PC-3 (cell line): ENCODE data around the gene MAP3K7CL. TPM values are rescaled to one million over a fixed set of nuclear protein-coding genes. Genes with fewer than 3 reads are reported as not detected.

ENCODE experiments used
- ATAC-seq: fragments of 200-7000 bp; cut with Tn5 transposase; 2 replicates; pipeline ENCODE4 v1.9.1; 2020; ENCODE audit warnings: mild to moderate bottlenecking, moderate library complexity
- BruUV-seq: library from RNA; stranded (reverse); fragments of 400-500 nt; replicated peaks from 2 replicates; lab custom pipeline; 2021; lab: Mats Ljungman, UMichigan
- CTCF ChIA-PET: fragments of 300-600 bp; sonication (Branson Sonifier 250); formaldehyde crosslinking; loops from one replicate; lab custom pipeline; 2022; ENCODE audit warnings: antibody characterized with exemption; lab: Charles Lee
- POLR2A ChIA-PET: fragments of 300-600 bp; sonication (Branson Sonifier 250); formaldehyde crosslinking; loops from one replicate; lab custom pipeline; 2022; ENCODE audit warnings: antibody characterized with exemption; ENCODE audit not compliant: unreplicated experiment; lab: Charles Lee
- DNase-seq: peaks from one replicate; pipeline ENCODE4 v3.0.0-alpha.2; 2015
- H2AFZ ChIP-seq: fragments of 300-600 bp; sonication (generic); 2 replicates; pipeline ENCODE4 v1.6.0; 2016; ENCODE audit warnings: antibody characterized with exemption, low read length
- H3F3A ChIP-seq: fragments of 300-600 bp; sonication (generic); one replicate; pipeline ENCODE4 v1.6.0; 2017; ENCODE audit warnings: antibody characterized with exemption, low read length, control low read depth, mild to moderate bottlenecking; ENCODE audit not compliant: unreplicated experiment
- H3K27ac ChIP-seq: fragments of 300-600 bp; sonication (generic); 2 replicates; pipeline ENCODE4 v1.5.1; 2016; ENCODE audit warnings: mild to moderate bottlenecking, low read length
- H3K27me3 ChIP-seq: fragments of 300-600 bp; sonication (generic); 2 replicates; pipeline ENCODE4 v1.6.1; 2016; ENCODE audit warnings: low read length, mixed read lengths
- H3K36me3 ChIP-seq: fragments of 300-600 bp; sonication (generic); 2 replicates; pipeline ENCODE4 v1.6.1; 2016; ENCODE audit warnings: low read depth, mixed run types, low read length, mixed read lengths
- H3K4me1 ChIP-seq: fragments of 300-600 bp; sonication (generic); 2 replicates; pipeline ENCODE4 v1.5.1; 2016; ENCODE audit warnings: low read length; ENCODE audit not compliant: insufficient read depth
- H3K4me2 ChIP-seq: fragments of 300-600 bp; sonication (generic); 2 replicates; pipeline ENCODE4 v1.6.0; 2016; ENCODE audit warnings: low read length
- H3K4me3 ChIP-seq: fragments of 300-600 bp; sonication (generic); 2 replicates; pipeline ENCODE4 v1.5.1; 2016; ENCODE audit warnings: mild to moderate bottlenecking, low read length, mixed read lengths
- H3K79me2 ChIP-seq: fragments of 300-600 bp; sonication (generic); 2 replicates; pipeline ENCODE4 v1.6.1; 2017; ENCODE audit warnings: low read length, mixed read lengths
- H3K9ac ChIP-seq: fragments of 300-600 bp; sonication (generic); 2 replicates; pipeline ENCODE4 v1.6.0; 2016; ENCODE audit warnings: mild to moderate bottlenecking, low read length
- H3K9me2 ChIP-seq: fragments of 300-600 bp; sonication (generic); replicated peaks from 2 replicates; pipeline ENCODE4 v1.6.1; 2016; ENCODE audit warnings: mixed run types, low read length, mixed read lengths
- H3K9me3 ChIP-seq: fragments of 300-600 bp; sonication (generic); 2 replicates; pipeline ENCODE4 v1.6.1; 2016; ENCODE audit warnings: low read length, mixed read lengths
- H4K20me1 ChIP-seq: fragments of 300-600 bp; sonication (generic); 2 replicates; pipeline ENCODE4 v1.6.1; 2016; ENCODE audit warnings: low read length, mixed read lengths
- CTCF ChIP-seq: fragments of 300-600 bp; sonication (generic); conservative IDR thresholded peaks from 2 replicates; pipeline ENCODE4 v1.5.1; 2017; ENCODE audit warnings: antibody characterized with exemption, low read depth, mild to moderate bottlenecking, low read length
- EZH2 ChIP-seq: fragments of 300-600 bp; sonication (generic); IDR thresholded peaks from one replicate; pipeline ENCODE4 v1.6.1; 2017; ENCODE audit warnings: antibody characterized with exemption, mild to moderate bottlenecking, low read length; ENCODE audit not compliant: unreplicated experiment
- EZH2phosphoT487 ChIP-seq: fragments of 300-600 bp; sonication (generic); IDR thresholded peaks from 2 replicates; pipeline ENCODE4 v1.6.1; 2018; ENCODE audit warnings: mild to moderate bottlenecking, antibody characterized with exemption, low read length, borderline replicate concordance
- intact Hi-C: fragments of 100-400 bp; cut with micrococcal nuclease; formaldehyde crosslinking; loops from 2 replicates; pipeline ENCODE4 v1.9.0; 2023
- total RNA-seq: library from RNA; depleted of rRNA; stranded (reverse); fragments of >200 nt; gene quantifications from 2 replicates; pipeline ENCODE4 v1.2.3, GENCODE V29; 2014

The MAP3K7CL gene
- total RNA-seq, 1 experiment from 2014 or later = 1.3 TPM

GRCh38 chr21:29179503-29179902, 49.1 kb downstream of the MAP3K7CL start:
- H3F3A ChIP-seq = no peaks in the 10 kb centered on the region
- H3K27ac ChIP-seq = no peak overlapping the region
- ChIA-PET CTCF (interaction anchor here (0.6 kb wide), 1 partner anchor 163 kb away, joined by 3 read pairs; no protein-coding TSS in a partner anchor), POLR2A (no interaction called here)
- no peaks in the 10 kb centered on the region for H3K36me3 ChIP-seq
- H2AFZ ChIP-seq = no peak overlapping the region
- no peaks in the 10 kb centered on the region for H3K9me3 ChIP-seq
- no peak overlapping the region for H3K4me3 ChIP-seq
- no peak overlapping the region for H3K4me2 ChIP-seq
- TF ChIP-seq EZH2phosphoT487 (no peak), EZH2 (no peak), CTCF (no peak)
- no peaks in the 10 kb centered on the region for H3K79me2 ChIP-seq
- no peaks in the 10 kb centered on the region for H3K9me2 ChIP-seq
- ATAC-seq = no peak
- H3K27me3 ChIP-seq = no peaks in the 10 kb centered on the region
- intact Hi-C loops = no loop called here
- H4K20me1 ChIP-seq = no peaks in the 10 kb centered on the region
- DNase-seq = no peak
- no TSS peak for BruUV-seq
- peaks cover 28% of the 10 kb centered on the region for H3K4me1 ChIP-seq
- no peak overlapping the region for H3K9ac ChIP-seq

GRCh38 chr21:29181799-29182470, 51.5 kb downstream of the MAP3K7CL start:
- CTCF ChIA-PET = interaction anchor here (0.5 to 1.0 kb wide), 5 partner anchors 8 to 166 kb away, joined by 3 to 5 read pairs (median 3); partner anchors contain the start of gene BACH1
- TF ChIP-seq CTCF = no peak
- no peak for TF ChIP-seq EZH2phosphoT487
- TF ChIP-seq EZH2 = no peak
- Histone ChIP-seq H2AFZ (peak overlapping the region; percentile 75), H3K36me3 (no peaks in the 10 kb centered on the region), H3K4me3 (peak overlapping the region; percentile 66), H3F3A (no peaks in the 10 kb centered on the region), H3K27me3 (no peaks in the 10 kb centered on the region), H3K9ac (peak overlapping the region; percentile 73), H3K4me2 (peak overlapping the region; percentile 86), H3K79me2 (no peaks in the 10 kb centered on the region), H3K9me3 (no peaks in the 10 kb centered on the region), H3K4me1 (peaks cover 17% of the 10 kb centered on the region), H4K20me1 (no peaks in the 10 kb centered on the region), H3K27ac (peak overlapping the region; percentile 89), H3K9me2 (no peaks in the 10 kb centered on the region)
- POLR2A ChIA-PET = interaction anchor here (0.6 to 1.0 kb wide), 3 partner anchors 14 to 119 kb away, joined by 3 to 4 read pairs (median 3); no protein-coding TSS in a partner anchor
- BruUV-seq = TSS peak; percentile 97
- ATAC-seq (peak; percentile 95), DNase-seq (peak; percentile 75)
- intact Hi-C loops = no loop called here

DNA sequence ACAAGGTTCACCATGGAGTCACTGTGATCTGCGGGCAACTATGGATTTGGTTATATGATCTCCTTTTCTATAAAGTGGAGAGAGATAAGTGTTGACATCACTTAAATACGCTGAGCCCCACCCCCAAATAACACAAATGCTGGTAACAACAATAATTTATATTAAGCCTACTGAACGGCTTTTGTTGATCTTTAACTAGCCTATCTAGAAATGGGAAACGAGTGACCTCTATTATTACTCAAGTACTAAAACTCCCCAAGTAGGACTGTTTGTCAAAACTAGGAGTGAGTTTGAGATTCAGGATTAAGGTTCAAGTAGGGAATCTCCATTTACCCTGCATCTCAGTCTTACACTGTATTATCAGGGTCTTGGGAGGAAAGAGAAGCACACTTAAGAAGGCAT, 52.2 kb downstream of the MAP3K7CL start:
- Histone ChIP-seq H3F3A (no peaks in the 10 kb centered on the region), H3K36me3 (no peaks in the 10 kb centered on the region), H3K27ac (peak overlapping the region; percentile 89), H3K4me3 (peak overlapping the region; percentile 66), H3K4me2 (peak overlapping the region; percentile 86), H3K9me2 (no peaks in the 10 kb centered on the region), H3K9ac (peak overlapping the region; percentile 73), H2AFZ (peak overlapping the region; percentile 75), H3K4me1 (peaks cover 24% of the 10 kb centered on the region), H3K27me3 (no peaks in the 10 kb centered on the region), H3K9me3 (no peaks in the 10 kb centered on the region), H3K79me2 (no peaks in the 10 kb centered on the region), H4K20me1 (no peaks in the 10 kb centered on the region)
- TF ChIP-seq EZH2phosphoT487 = no peak
- no peak for TF ChIP-seq EZH2
- TF ChIP-seq CTCF = no peak
- ATAC-seq (no peak), DNase-seq (no peak)
- POLR2A ChIA-PET = interaction anchor here (0.7 kb wide), 1 partner anchor 63 kb away, joined by 3 read pairs; no protein-coding TSS in a partner anchor
- no TSS peak for BruUV-seq
- intact Hi-C loops = no loop called here
- CTCF ChIA-PET = interaction anchor here (0.5 to 1.0 kb wide), 3 partner anchors 9 to 116 kb away, joined by 3 read pairs; partner anchors contain the start of gene BACH1
